Cardiac atrium fibroblast (primary cell): ENCODE results near the gene ZNF511. TPM values are rescaled to one million over a fixed set of nuclear protein-coding genes. Genes with fewer than 3 reads are reported as not detected.

Source experiments
- total RNA-seq: library from RNA; depleted of rRNA; stranded (reverse); fragments of >200 nt; gene quantifications from 2 replicates; pipeline ENCODE4 v1.2.3, GENCODE V29; 2015

ZNF511 gene
- 24.2 and 27.1 TPM in 2 replicates for total RNA-seq

GRCh38 chr10:133308421-133309099 is at the start of gene ZNF511, which contains the start of gene TUBGCP2:
Gene ZNF511 (plus strand): TSS chr10:133308914. CDS start chr10:133308944, 30 bp downstream.
Gene TUBGCP2 (minus strand): TSS chr10:133308872. CDS start chr10:133302941, 5,931 bp downstream.

GRCh38 chr10:133276435-133277201 is 32.1 kb upstream of the ZNF511 start, which contains the start of gene ADAM8:
Gene ADAM8 (minus strand): TSS chr10:133276868. CDS start chr10:133276817, 51 bp downstream.

GRCh38 chr10:133336577-133337369 is 28.1 kb downstream of the ZNF511 start, which contains the start of gene CALY:
Gene CALY (minus strand): TSS chr10:133336896. CDS start chr10:133328989, 7,907 bp downstream.

GRCh38 chr10:133357285-133358161 is 48.8 kb downstream of the ZNF511 start, which contains the start of gene FUOM:
Gene FUOM (minus strand): TSS chr10:133358019. CDS start chr10:133358007, 12 bp downstream.

Other genes with a start within 250 kb of the ZNF511 start
- gene ADGRA1, start 221.0 kb upstream of the ZNF511 start, total RNA-seq = not detected in 2 replicates
- 0.36 and 0.49 TPM in 2 replicates for gene KNDC1, start 148.7 kb upstream of the ZNF511 start, total RNA-seq
- not detected in 2 replicates for gene UTF1, start 78.7 kb upstream of the ZNF511 start, total RNA-seq
- gene VENTX, start 71.1 kb upstream of the ZNF511 start, total RNA-seq = not detected in 2 replicates
- gene ADAM8, start 32.0 kb upstream of the ZNF511 start, total RNA-seq = 0.32 TPM in 1 of 2 replicates, not detected in the other
- 36.1 and 42.4 TPM in 2 replicates for gene TUBGCP2, start within 50 bp of the ZNF511 start, total RNA-seq
- not detected in 2 replicates for gene CALY, start 28.0 kb downstream of the ZNF511 start, total RNA-seq
- gene PRAP1, start 38.5 kb downstream of the ZNF511 start, total RNA-seq = not detected in 2 replicates
- 25.5 and 32.4 TPM in 2 replicates for gene FUOM, start 49.1 kb downstream of the ZNF511 start, total RNA-seq
- 103 and 134 TPM in 2 replicates for gene ECHS1, start 64.4 kb downstream of the ZNF511 start, total RNA-seq
- 5.6 and 7.6 TPM in 2 replicates for gene PAOX, start 70.3 kb downstream of the ZNF511 start, total RNA-seq
- 24.3 and 25.6 TPM in 2 replicates for gene MTG1, start 85.2 kb downstream of the ZNF511 start, total RNA-seq
- gene SPRN, start 115.7 kb downstream of the ZNF511 start, total RNA-seq = 1.3 and 2.9 TPM in 2 replicates
- gene SCART1, start 145.0 kb downstream of the ZNF511 start, total RNA-seq = 0.54 TPM in 1 of 2 replicates, not detected in the other
- gene CYP2E1, start 218.4 kb downstream of the ZNF511 start, total RNA-seq = not detected in 2 replicates